ENCODE results near the gene TERT. TPM values are rescaled to one million over a fixed set of nuclear protein-coding genes. Genes with fewer than 3 reads are reported as not detected.

Gene TERT
- total and polyA plus RNA-seq, 2 of the 13 experiments (the other 11 are each of a cell fraction or from before 2014, with no cell fraction given): 4.3 to 5.9 TPM

- TF ChIP-seq, protein P1, sequence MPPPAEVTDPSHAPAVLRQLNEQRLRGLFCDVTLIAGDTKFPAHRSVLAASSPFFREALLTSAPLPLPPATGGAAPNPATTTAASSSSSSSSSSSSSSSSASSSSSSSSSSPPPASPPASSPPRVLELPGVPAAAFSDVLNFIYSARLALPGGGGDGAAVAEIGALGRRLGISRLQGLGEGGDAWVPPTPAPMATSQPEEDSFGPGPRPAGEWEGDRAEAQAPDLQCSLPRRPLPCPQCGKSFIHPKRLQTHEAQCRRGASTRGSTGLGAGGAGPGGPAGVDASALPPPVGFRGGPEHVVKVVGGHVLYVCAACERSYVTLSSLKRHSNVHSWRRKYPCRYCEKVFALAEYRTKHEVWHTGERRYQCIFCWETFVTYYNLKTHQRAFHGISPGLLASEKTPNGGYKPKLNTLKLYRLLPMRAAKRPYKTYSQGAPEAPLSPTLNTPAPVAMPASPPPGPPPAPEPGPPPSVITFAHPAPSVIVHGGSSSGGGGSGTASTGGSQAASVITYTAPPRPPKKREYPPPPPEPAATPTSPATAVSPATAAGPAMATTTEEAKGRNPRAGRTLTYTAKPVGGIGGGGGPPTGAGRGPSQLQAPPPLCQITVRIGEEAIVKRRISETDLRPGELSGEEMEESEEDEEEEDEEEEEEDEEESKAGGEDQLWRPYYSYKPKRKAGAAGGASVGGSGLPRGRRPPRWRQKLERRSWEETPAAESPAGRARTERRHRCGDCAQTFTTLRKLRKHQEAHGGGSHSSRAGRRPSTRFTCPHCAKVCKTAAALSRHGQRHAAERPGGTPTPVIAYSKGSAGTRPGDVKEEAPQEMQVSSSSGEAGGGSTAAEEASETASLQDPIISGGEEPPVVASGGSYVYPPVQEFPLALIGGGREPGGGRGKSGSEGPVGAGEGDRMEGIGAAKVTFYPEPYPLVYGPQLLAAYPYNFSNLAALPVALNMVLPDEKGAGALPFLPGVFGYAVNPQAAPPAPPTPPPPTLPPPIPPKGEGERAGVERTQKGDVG (CRISPR knock-in tag; IDR thresholded peaks at IDR 0.05; ENCODE audit: borderline replicate concordance): no peak
- peak; percentile 40; the same call in 1 of the 2 replicates for TF ChIP-seq FOXA3 (CRISPR knock-in tag; IDR thresholded peaks at IDR 0.05)
- peak; percentile 87 for TF ChIP-seq ZNF800 (CRISPR knock-in tag; IDR thresholded peaks at IDR 0.05)
- TF ChIP-seq CSRNP2 (CRISPR knock-in tag; conservative IDR thresholded peaks at IDR 0.05; ENCODE audit: low read depth): no peak
- TF ChIP-seq ZNF773 (CRISPR knock-in tag; IDR thresholded peaks at IDR 0.05; ENCODE audit: borderline replicate concordance): peak; percentile 95
- 0 out of 2 replicates have a peak, but pooled peaks have one; percentile 55 for TF ChIP-seq ZNF446 (CRISPR knock-in tag; IDR thresholded peaks at IDR 0.05)
- no peak for TF ChIP-seq CAMTA2 (CRISPR knock-in tag; IDR thresholded peaks at IDR 0.05; ENCODE audit: borderline replicate concordance)
- TF ChIP-seq, protein P2, sequence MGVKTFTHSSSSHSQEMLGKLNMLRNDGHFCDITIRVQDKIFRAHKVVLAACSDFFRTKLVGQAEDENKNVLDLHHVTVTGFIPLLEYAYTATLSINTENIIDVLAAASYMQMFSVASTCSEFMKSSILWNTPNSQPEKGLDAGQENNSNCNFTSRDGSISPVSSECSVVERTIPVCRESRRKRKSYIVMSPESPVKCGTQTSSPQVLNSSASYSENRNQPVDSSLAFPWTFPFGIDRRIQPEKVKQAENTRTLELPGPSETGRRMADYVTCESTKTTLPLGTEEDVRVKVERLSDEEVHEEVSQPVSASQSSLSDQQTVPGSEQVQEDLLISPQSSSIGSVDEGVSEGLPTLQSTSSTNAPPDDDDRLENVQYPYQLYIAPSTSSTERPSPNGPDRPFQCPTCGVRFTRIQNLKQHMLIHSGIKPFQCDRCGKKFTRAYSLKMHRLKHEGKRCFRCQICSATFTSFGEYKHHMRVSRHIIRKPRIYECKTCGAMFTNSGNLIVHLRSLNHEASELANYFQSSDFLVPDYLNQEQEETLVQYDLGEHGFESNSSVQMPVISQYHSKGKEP (CRISPR knock-in tag; IDR thresholded peaks at IDR 0.05): peak; percentile 92; the same call in 1 of the 2 replicates
- TF ChIP-seq ZBTB3 (CRISPR knock-in tag; IDR thresholded peaks at IDR 0.05; ENCODE audit: borderline replicate concordance, low read depth): no peak; the same call in 1 of the 2 replicates
- TF ChIP-seq ZNF326 (CRISPR knock-in tag; IDR thresholded peaks at IDR 0.05; ENCODE audit: borderline replicate concordance): no peak
- peak; percentile 89 for TF ChIP-seq SATB2 (CRISPR knock-in tag; IDR thresholded peaks at IDR 0.05)
- TF ChIP-seq MTA3 (CRISPR knock-in tag; IDR thresholded peaks at IDR 0.05): no peak
- TF ChIP-seq ZNF329 (CRISPR knock-in tag; IDR thresholded peaks at IDR 0.05; ENCODE audit: low read depth): peak; percentile 84
- TF ChIP-seq STAG1 (CRISPR knock-in tag; IDR thresholded peaks at IDR 0.05): peak; percentile 31; the same call in 1 of the 2 replicates
- no peak for TF ChIP-seq SIN3B (IDR thresholded peaks at IDR 0.05; ENCODE audit: low read length)
- TF ChIP-seq BRCA1 (CRISPR knock-in tag; IDR thresholded peaks at IDR 0.05): peak; percentile 85; the same call in 1 of the 2 replicates
- TF ChIP-seq SP2 (CRISPR knock-in tag; IDR thresholded peaks at IDR 0.05): no peak
- TF ChIP-seq, protein P3, sequence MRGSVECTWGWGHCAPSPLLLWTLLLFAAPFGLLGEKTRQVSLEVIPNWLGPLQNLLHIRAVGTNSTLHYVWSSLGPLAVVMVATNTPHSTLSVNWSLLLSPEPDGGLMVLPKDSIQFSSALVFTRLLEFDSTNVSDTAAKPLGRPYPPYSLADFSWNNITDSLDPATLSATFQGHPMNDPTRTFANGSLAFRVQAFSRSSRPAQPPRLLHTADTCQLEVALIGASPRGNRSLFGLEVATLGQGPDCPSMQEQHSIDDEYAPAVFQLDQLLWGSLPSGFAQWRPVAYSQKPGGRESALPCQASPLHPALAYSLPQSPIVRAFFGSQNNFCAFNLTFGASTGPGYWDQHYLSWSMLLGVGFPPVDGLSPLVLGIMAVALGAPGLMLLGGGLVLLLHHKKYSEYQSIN (CRISPR knock-in tag; IDR thresholded peaks at IDR 0.05; ENCODE audit: borderline replicate concordance): no peak
These were observed 48.0 kb downstream of the TERT start (continued) for GRCh38 chr5:1246711-1247431.

Measured in HepG2 (cell line).